Upper lobe of left lung (tissue), 4 donors: Measurements from ENCODE around the gene SCP2.

Experiments used
- CTCF ChIP-seq, 6 experiments: fragments of 450-650 bp in 4 of 6; fragments of 200-600 bp in 2 of 6; sonication (generic) in 2 of 6; IDR thresholded peaks; one replicate each; pipeline ENCODE4 v1.5.1; 2016 to 2019; ENCODE audit warnings: antibody characterized with exemption in 6 of 6
- EP300 ChIP-seq, 4 donors: sonication (generic); formaldehyde crosslinking; IDR thresholded peaks; one replicate each; pipeline ENCODE4 v1.5.1; 2017; ENCODE audit warnings: antibody characterized with exemption in 4 of 4, control low read depth in 2 of 4

DNA sequence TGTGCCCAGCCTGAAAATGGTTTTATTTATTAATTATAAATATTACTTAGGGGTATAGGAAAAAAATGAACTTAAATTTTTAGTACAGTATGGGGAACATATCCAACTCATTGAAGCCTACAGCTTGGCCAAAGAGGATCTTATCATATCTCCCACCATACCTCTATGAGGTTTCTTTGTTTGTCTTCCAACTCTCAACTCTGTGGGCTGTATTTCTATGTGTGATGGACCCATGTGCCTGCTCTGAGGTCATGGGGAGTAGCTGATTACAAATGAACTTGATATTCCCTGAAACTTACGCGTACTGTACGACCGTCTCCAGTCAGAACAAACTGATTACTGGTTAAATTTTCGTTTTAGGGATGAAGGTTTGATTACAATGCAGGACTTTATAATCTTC is 93.5 kb downstream of the SCP2 start:
- TF ChIP-seq CTCF (IDR thresholded peaks at IDR 0.05): no peak
- TF ChIP-seq EP300 (IDR thresholded peaks at IDR 0.05): no peak
